HepG2 (cell line): ENCODE measurements around the gene TGM4. TPM values are rescaled to one million over a fixed set of nuclear protein-coding genes. Genes with fewer than 3 reads are reported as not detected.
A peak's percentile ranks its signal among the peaks of the same experiment; 100 is the strongest.

Source experiments
- ARHGAP35 ChIP-seq: sonication (generic); formaldehyde crosslinking; IDR thresholded peaks from 2 replicates; pipeline ENCODE4 v1.9.0; 2022; ENCODE audit warnings: mild to moderate bottlenecking, inconsistent platforms, moderate library complexity, missing genetic modification reagents, borderline replicate concordance
- BHLHE40 ChIP-seq: IDR thresholded peaks from 2 replicates; pipeline ENCODE4 v1.6.1; 2011; ENCODE audit warnings: low read length, improper control_type of control experiment
- HMGXB3 ChIP-seq: sonication (generic); formaldehyde crosslinking; IDR thresholded peaks from 2 replicates; pipeline ENCODE4 v1.4.0; 2020; ENCODE audit warnings: missing genetic modification reagents, borderline replicate concordance
- IRF2 ChIP-seq: IDR thresholded peaks from 2 replicates; pipeline ENCODE4 v1.6.1; 2018; ENCODE audit warnings: missing genetic modification reagents, missing compliant biosample characterization
- RAD51 ChIP-seq: fragments of 450-650 bp; IDR thresholded peaks from 2 replicates; pipeline ENCODE4 v1.6.1; 2016; ENCODE audit warnings: borderline replicate concordance
- REXO4 ChIP-seq: sonication (generic); formaldehyde crosslinking; IDR thresholded peaks from 2 replicates; pipeline ENCODE4 v1.8.0; 2022; ENCODE audit warnings: missing genetic modification reagents, mild to moderate bottlenecking, borderline replicate concordance
- RXRA ChIP-seq: sonication (generic); formaldehyde crosslinking; IDR thresholded peaks from 2 replicates; pipeline ENCODE4 v1.5.1; 2020; ENCODE audit warnings: missing genetic modification reagents
- TCF7 ChIP-seq: sonication (generic); IDR thresholded peaks from 2 replicates; pipeline ENCODE4 v1.6.1; 2016; ENCODE audit warnings: antibody characterized with exemption, low read depth
- TP53 ChIP-seq: sonication (generic); formaldehyde crosslinking; conservative IDR thresholded peaks from 2 replicates; pipeline ENCODE4 v1.4.0; 2020; ENCODE audit warnings: missing genetic modification reagents
- ZFP36 ChIP-seq: fragments of 150-350 bp; IDR thresholded peaks from 2 replicates; pipeline ENCODE4 v1.6.1; 2018; ENCODE audit warnings: borderline replicate concordance, low read length, low read depth; ENCODE audit not compliant: partially characterized antibody
- ZNF282 ChIP-seq: fragments of 450-650 bp; IDR thresholded peaks from 2 replicates; pipeline ENCODE4 v1.6.1; 2018; ENCODE audit not compliant: partially characterized antibody
- ZNF496 ChIP-seq: sonication (generic); formaldehyde crosslinking; IDR thresholded peaks from 2 replicates; pipeline ENCODE4 v1.8.1; 2023; ENCODE audit warnings: mild to moderate bottlenecking, moderate library complexity, missing genetic modification reagents; ENCODE audit not compliant: insufficient replicate concordance
- ZNF501 ChIP-seq: sonication (generic); formaldehyde crosslinking; IDR thresholded peaks from 2 replicates; pipeline ENCODE4 v1.5.1; 2020; ENCODE audit warnings: mild to moderate bottlenecking, moderate library complexity, missing genetic modification reagents
- ZNF543 ChIP-seq: sonication (generic); formaldehyde crosslinking; IDR thresholded peaks from 2 replicates; pipeline ENCODE4 v1.4.0; 2020; ENCODE audit warnings: mild to moderate bottlenecking, missing genetic modification reagents
- ZNF546 ChIP-seq: sonication (generic); formaldehyde crosslinking; conservative IDR thresholded peaks from 2 replicates; pipeline ENCODE4 v1.8.1; 2023; ENCODE audit warnings: mild to moderate bottlenecking, missing genetic modification reagents
- ZNF597 ChIP-seq: sonication (generic); formaldehyde crosslinking; IDR thresholded peaks from 2 replicates; pipeline ENCODE4 v1.5.0; 2020; ENCODE audit warnings: missing genetic modification reagents
- ZNF609 ChIP-seq: sonication (generic); formaldehyde crosslinking; IDR thresholded peaks from 2 replicates; pipeline ENCODE4 v1.4.0; 2020; ENCODE audit warnings: mild to moderate bottlenecking, missing genetic modification reagents, borderline replicate concordance
- ZNF644 ChIP-seq: IDR thresholded peaks from 2 replicates; pipeline ENCODE4 v1.6.1; 2016; ENCODE audit warnings: low read depth
- ZNF790 ChIP-seq: sonication (generic); formaldehyde crosslinking; IDR thresholded peaks from 2 replicates; pipeline ENCODE4 v1.8.0; 2022; ENCODE audit warnings: missing genetic modification reagents, mild to moderate bottlenecking, borderline replicate concordance
- polyA plus RNA-seq, 8 experiments: library from polyadenylated mRNA; depleted of rRNA in 3 of 8; stranded (reverse) in 7 of 8; unstranded in 1 of 8; fragments of >200 nt; fragmentation: Illumina TruSeq in 4 of 8; extraction: Trizol in 4 of 8; gene quantifications; 2 replicates each; pipeline versions ENCODE4 v1.2.1 to v1.2.3, GENCODE V29; 2011 to 2016; ENCODE audit warnings: low read depth in 4 of 8, missing spikeins in 1 of 8, mixed read lengths in 1 of 8; ENCODE audit not compliant: insufficient read depth in 1 of 8
- total RNA-seq, 5 experiments: library from RNA; depleted of rRNA; stranded (reverse); fragments of >200 nt; fragmentation: Illumina TruSeq; extraction: Trizol; gene quantifications; 2 replicates each; pipeline ENCODE4 v1.2.3, GENCODE V29; 2016; ENCODE audit warnings: low read depth in 1 of 5

TGM4 gene
- total and polyA plus RNA-seq, 2 of the 13 experiments (the other 11 are each of a cell fraction or from before 2014, with no cell fraction given) = 0.07 to 0.15 TPM

- TF ChIP-seq HMGXB3 (CRISPR knock-in tag) = peak; percentile 43; the same call in 1 of the 2 replicates
- TF ChIP-seq ZNF644 (CRISPR knock-in tag) = no peak
- no peak for TF ChIP-seq ZNF597 (CRISPR knock-in tag)
- TF ChIP-seq RXRA = peak; percentile 35; the same call in 1 of the 2 replicates
- peak; percentile 25; the same call in 1 of the 2 replicates for TF ChIP-seq IRF2 (CRISPR knock-in tag)
- 0 out of 2 replicates have a peak, but pooled peaks have one; percentile 3 for TF ChIP-seq ZNF609 (CRISPR knock-in tag)
- no peak for TF ChIP-seq ZNF496 (CRISPR knock-in tag)
- TF ChIP-seq ZNF546 (CRISPR knock-in tag) = no peak
- no peak for TF ChIP-seq REXO4 (CRISPR knock-in tag)
- TF ChIP-seq RAD51 = peak; percentile 72
- no peak for TF ChIP-seq ZNF282
- TF ChIP-seq ZNF790 = peak; percentile 81; the same call in 1 of the 2 replicates
- TF ChIP-seq ZNF501 = peak; percentile 67; the same call in 1 of the 2 replicates
- TF ChIP-seq TP53 (CRISPR knock-in tag) = no peak
- no peak for TF ChIP-seq TCF7
- TF ChIP-seq BHLHE40 = peak; percentile 88
- TF ChIP-seq ARHGAP35 (CRISPR knock-in tag) = peak; percentile 80; the same call in 1 of the 2 replicates
- no peak for TF ChIP-seq ZNF543 (CRISPR knock-in tag)
- TF ChIP-seq ZFP36 = no peak
Measured at GRCh38 chr3:44861412-44862225, 12.8 kb upstream of the TGM4 start, which contains the start of gene TMEM42 (continued).
